NCI-H526 (cell line): Measurements from ENCODE around the gene PMPCB.
"Not testable (repeated sequence)": the region's sequence is repeated elsewhere in the genome, so short reads cannot be mapped to it uniquely, and the experiment has no call there.

Experiments used
- DNase-seq, 2 experiments: peaks; one replicate each; lab custom pipeline; 2025; lab: John Stamatoyannopoulos, UW

Gene PMPCB

GRCh38 chr7:103296901-103297836 is at the start of gene PMPCB:
Gene PMPCB, plus strand, starts transcription at chr7:103297435. Its CDS starts 25 bp downstream, at chr7:103297460.
- DNase-seq: peak; percentile 92 to 97

- DNase-seq: not testable (repeated sequence)
These were observed 43.3 kb upstream of the PMPCB start for GRCh38 chr7:103253699-103254506.

GRCh38 chr7:103264054-103264453 is 33.2 kb upstream of the PMPCB start:
- not testable (repeated sequence) for DNase-seq

GRCh38 chr7:103266229-103266628 is 31.0 kb upstream of the PMPCB start:
- DNase-seq: not testable (repeated sequence)

- not testable (repeated sequence) for DNase-seq
These were observed 23.9 kb upstream of the PMPCB start for GRCh38 chr7:103273374-103273773.

GRCh38 chr7:103274867-103275266 is 22.4 kb upstream of the PMPCB start:
- not testable (repeated sequence) for DNase-seq

- DNase-seq: peak in 1 of 2 experiments; percentile 35
These were observed 19.0 kb upstream of the PMPCB start for GRCh38 chr7:103278195-103278594.

- peak; percentile 56 to 80 for DNase-seq
These were observed 17.6 kb upstream of the PMPCB start for GRCh38 chr7:103279636-103279962.

- peak; percentile 78 to 89 for DNase-seq
These were observed 17.1 kb upstream of the PMPCB start for GRCh38 chr7:103279963-103280802.

GRCh38 chr7:103280803-103281155 is 16.5 kb upstream of the PMPCB start:
- peak; percentile 16 to 62 for DNase-seq

GRCh38 chr7:103282802-103283427 is 14.3 kb upstream of the PMPCB start:
- DNase-seq: not testable (repeated sequence)

- DNase-seq: no peak
These were observed 5.1 kb upstream of the PMPCB start for GRCh38 chr7:103292122-103292521.

GRCh38 chr7:103293526-103293925 is 3.7 kb upstream of the PMPCB start:
- no peak for DNase-seq

- peak in 1 of 2 experiments; percentile 17 for DNase-seq
These were observed 573 bp downstream of the PMPCB start for GRCh38 chr7:103297837-103298179.

- no peak for DNase-seq
These were observed 2.4 kb downstream of the PMPCB start for GRCh38 chr7:103299660-103300059.

GRCh38 chr7:103301441-103301840 is 4.2 kb downstream of the PMPCB start:
- no peak for DNase-seq

- no peak for DNase-seq
These were observed 10.4 kb downstream of the PMPCB start for GRCh38 chr7:103307503-103308231.

- DNase-seq: no peak
These were observed 17.6 kb downstream of the PMPCB start for GRCh38 chr7:103314852-103315251.

- DNase-seq: no peak
These were observed 19.2 kb downstream of the PMPCB start for GRCh38 chr7:103316380-103316941.

GRCh38 chr7:103317009-103317408 is 19.8 kb downstream of the PMPCB start:
- DNase-seq: no peak

GRCh38 chr7:103325744-103326143 is 28.5 kb downstream of the PMPCB start:
- DNase-seq: no peak
